PFSK-1 (cell line): Measurements from ENCODE around the gene KRI1.

ENCODE experiments used
- FOXP2 ChIP-seq: optimal IDR thresholded peaks from 2 replicates; pipeline ENCODE3; 2011; ENCODE audit warnings: borderline replicate concordance, control low read depth, inconsistent platforms; ENCODE audit not compliant: insufficient read depth; ENCODE audit errors: extremely low read length, extremely low read depth
- POLR2AphosphoS5 ChIP-seq: IDR thresholded peaks from 2 replicates; pipeline ENCODE4 v1.6.1; 2012; ENCODE audit warnings: low read depth, mild to moderate bottlenecking, control low read depth, low read length, moderate library complexity
- SIN3A ChIP-seq: IDR thresholded peaks from 2 replicates; pipeline ENCODE4 v1.6.1; 2012; ENCODE audit warnings: mild to moderate bottlenecking, low read length, moderate library complexity, borderline replicate concordance; ENCODE audit not compliant: insufficient read depth
- TAF1 ChIP-seq: IDR thresholded peaks from 2 replicates; pipeline ENCODE4 v1.6.1; 2012; ENCODE audit warnings: low read length, control low read depth, borderline replicate concordance; ENCODE audit not compliant: insufficient read depth
- TF ChIP-seq, protein P1 (sequence below), 2 experiments: IDR thresholded peaks; 2 replicates each; pipeline versions ENCODE4 v1.6.1 to v1.8.0; 2011 to 2012; ENCODE audit warnings: low read depth in 2 of 2, low read length in 2 of 2, control low read depth in 1 of 2, inconsistent platforms in 1 of 2, mild to moderate bottlenecking in 1 of 2, moderate library complexity in 1 of 2; ENCODE audit not compliant: insufficient read depth in 1 of 2

The KRI1 gene

DNA sequence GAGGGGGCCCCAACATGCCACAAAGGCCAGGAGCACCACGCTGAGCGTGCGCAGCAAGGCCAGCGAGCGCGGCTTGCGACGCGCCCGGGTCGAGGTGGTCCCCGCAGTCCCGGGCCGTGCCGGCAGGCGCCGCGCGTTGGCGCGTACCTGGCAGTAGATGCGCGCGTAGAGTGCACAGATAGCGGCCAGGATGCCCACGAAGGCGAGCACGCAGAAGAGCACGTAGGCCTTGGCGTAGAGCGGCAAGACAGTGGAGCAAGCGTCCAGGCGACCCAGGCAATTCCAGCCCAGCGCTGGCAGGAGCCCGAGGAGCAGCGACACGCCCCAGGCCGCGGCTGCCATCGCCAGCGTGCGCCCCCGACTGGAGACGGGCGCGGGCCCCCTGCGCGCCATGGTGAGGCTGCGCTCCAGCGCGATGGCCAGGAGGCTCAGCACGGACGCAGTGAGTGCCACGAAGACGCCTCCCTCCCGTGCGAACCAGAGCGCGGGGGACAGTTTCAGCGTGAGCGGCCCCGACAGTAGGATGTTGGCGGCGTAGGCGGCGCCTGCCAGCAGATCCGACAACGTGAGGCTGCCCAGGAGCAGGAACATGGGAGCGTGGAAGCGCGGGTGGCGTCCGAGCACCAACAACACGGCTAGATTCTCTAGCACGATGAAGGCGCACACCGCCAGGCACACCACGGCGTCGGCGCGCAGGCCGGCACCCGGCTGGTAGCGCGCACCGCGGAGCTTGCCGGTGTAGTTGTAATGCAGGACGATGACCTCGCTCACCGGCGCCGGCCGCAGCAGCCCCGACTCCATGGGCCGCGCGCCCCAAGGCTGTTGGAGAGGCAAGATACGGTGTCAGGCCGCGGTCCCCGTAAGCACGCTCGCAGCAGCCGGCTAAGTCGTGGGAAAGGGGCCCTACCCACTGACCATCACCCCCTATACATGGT, 51.3 kb downstream of the KRI1 start:
- no peak for TF ChIP-seq SIN3A
- TF ChIP-seq, protein P1, sequence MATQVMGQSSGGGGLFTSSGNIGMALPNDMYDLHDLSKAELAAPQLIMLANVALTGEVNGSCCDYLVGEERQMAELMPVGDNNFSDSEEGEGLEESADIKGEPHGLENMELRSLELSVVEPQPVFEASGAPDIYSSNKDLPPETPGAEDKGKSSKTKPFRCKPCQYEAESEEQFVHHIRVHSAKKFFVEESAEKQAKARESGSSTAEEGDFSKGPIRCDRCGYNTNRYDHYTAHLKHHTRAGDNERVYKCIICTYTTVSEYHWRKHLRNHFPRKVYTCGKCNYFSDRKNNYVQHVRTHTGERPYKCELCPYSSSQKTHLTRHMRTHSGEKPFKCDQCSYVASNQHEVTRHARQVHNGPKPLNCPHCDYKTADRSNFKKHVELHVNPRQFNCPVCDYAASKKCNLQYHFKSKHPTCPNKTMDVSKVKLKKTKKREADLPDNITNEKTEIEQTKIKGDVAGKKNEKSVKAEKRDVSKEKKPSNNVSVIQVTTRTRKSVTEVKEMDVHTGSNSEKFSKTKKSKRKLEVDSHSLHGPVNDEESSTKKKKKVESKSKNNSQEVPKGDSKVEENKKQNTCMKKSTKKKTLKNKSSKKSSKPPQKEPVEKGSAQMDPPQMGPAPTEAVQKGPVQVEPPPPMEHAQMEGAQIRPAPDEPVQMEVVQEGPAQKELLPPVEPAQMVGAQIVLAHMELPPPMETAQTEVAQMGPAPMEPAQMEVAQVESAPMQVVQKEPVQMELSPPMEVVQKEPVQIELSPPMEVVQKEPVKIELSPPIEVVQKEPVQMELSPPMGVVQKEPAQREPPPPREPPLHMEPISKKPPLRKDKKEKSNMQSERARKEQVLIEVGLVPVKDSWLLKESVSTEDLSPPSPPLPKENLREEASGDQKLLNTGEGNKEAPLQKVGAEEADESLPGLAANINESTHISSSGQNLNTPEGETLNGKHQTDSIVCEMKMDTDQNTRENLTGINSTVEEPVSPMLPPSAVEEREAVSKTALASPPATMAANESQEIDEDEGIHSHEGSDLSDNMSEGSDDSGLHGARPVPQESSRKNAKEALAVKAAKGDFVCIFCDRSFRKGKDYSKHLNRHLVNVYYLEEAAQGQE (IDR thresholded peaks at IDR 0.05; ENCODE audit: insufficient read depth in 1 of 2, low read depth in 2 of 2, low read length in 2 of 2): no peak
- TF ChIP-seq TAF1: no peak
- no peak for TF ChIP-seq FOXP2

DNA sequence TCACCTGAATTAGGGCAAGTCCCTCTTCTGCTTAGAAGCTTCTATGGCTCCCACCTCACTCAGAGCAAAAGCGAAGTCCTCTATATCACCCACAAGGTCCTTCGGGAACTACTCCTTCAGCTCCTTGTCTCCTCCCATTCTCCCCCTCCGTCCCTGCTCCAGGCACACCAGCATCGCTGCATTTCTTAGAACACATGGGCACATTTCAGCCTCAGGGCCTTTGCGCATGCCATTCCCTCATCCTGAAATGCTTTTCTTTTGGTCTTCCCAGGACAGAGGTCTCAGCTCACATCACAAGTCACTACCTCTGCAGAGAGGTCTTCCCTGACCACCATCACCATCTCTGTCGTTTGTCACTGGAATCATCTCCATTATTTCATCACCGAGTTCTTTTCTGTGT, 52.6 kb downstream of the KRI1 start:
- TF ChIP-seq POLR2AphosphoS5 (no peak), TAF1 (no peak), FOXP2 (no peak), SIN3A (no peak)
- TF ChIP-seq, protein P1 (IDR thresholded peaks at IDR 0.05; ENCODE audit: insufficient read depth in 1 of 2, low read depth in 2 of 2, low read length in 2 of 2): no peak

DNA sequence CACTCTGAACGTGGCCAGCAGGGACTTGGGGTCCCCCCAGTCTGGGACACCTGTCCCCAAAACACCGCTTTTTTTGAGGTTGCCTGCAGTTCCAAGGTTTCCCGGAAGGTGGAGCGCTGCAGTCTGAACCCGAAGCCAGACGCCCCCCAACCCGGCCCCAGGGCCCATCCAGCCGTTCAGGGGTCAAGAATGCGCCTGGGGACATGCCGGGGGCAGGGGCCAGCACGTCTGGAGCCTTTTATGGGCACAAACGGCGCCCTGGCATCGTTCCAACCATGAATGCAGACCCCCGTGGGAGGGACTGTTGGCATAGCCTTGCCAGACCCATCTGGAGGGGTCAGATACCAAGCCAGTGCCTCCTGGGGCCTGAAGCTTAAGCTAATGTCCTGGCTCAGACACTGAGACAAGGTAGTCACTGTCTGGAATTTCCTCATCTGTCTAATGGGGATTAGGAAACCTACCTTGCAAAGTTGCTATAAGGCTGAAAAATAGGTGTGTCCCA, 55.5 kb downstream of the KRI1 start:
- TF ChIP-seq POLR2AphosphoS5 (no peak), TAF1 (no peak), SIN3A (no peak), FOXP2 (no peak)
- TF ChIP-seq, protein P1 (IDR thresholded peaks at IDR 0.05; ENCODE audit: insufficient read depth in 1 of 2, low read depth in 2 of 2, low read length in 2 of 2): no peak

DNA sequence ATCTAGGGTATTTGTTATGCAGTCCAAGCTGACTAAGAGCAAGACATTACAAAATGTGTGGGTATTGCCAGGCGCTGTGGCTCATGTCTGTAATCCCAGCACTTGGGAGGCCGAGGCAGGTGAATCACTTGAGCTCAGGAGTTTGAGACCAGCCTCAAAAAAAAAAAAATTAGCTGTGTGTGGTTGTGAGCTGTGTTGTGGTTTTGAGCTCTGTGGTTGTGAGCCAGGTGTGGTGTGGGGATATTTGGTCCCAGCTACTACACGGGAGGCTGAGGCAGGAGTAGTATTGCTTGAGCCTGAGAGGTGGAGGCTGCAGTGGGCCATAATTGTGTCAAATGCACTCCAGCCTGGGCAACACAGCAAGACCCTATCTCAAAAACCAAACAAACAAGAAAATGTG, 57.1 kb downstream of the KRI1 start:
- no peak for TF ChIP-seq SIN3A

DNA sequence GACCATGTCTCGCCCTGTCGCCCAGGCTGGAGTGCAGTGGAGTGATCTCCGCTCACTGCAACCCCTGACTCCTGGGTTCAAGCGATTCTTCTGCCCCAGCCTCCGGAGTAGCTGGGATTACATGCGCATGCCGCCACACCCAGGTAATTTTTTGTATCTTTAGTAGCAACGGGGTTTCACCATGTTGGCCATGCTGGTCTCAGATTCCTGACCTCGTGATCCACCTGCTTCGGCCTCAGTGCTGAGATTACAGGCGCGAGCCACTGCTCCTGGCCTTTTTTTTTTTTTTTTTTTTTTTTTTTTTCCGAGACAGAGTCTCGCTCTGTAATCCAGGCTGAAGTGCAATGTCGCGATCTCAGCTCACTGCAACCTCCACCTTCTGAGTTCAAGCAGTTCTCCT, 57.8 kb downstream of the KRI1 start:
- TF ChIP-seq, protein P1 (IDR thresholded peaks at IDR 0.05; ENCODE audit: insufficient read depth in 1 of 2, low read depth in 2 of 2, low read length in 2 of 2): no peak
- TF ChIP-seq TAF1 (no peak), POLR2AphosphoS5 (no peak), FOXP2 (no peak), SIN3A (no peak)
